BJ (cell line): ENCODE results near the gene ROR1. TPM values are rescaled to one million over a fixed set of nuclear protein-coding genes. Genes with fewer than 3 reads are reported as not detected.

Experiments used
- CTCF ChIA-PET: fragments of 350-600 bp; formaldehyde crosslinking; extraction: SDS; loops from one replicate; lab custom pipeline; 2021; ENCODE audit warnings: antibody characterized with exemption, inconsistent platforms; lab: Yijun Ruan, JAX
- POLR2A ChIA-PET: fragments of 300-600 bp; sonication (Branson Sonifier 250); formaldehyde crosslinking; extraction: SDS; loops from one replicate; lab custom pipeline; 2021; ENCODE audit warnings: antibody characterized with exemption; lab: Charles Lee
- DNase-seq: peaks from one replicate; pipeline ENCODE4 v3.0.0-alpha.2; 2011; ENCODE audit warnings: low read depth
- H3K27me3 ChIP-seq: 2 replicates; pipeline ENCODE4 v1.6.0; 2011; ENCODE audit warnings: low read length; ENCODE audit not compliant: control insufficient read depth, insufficient read depth
- H3K36me3 ChIP-seq: 2 replicates; pipeline ENCODE4 v1.5.1; 2011; ENCODE audit warnings: low read length; ENCODE audit not compliant: control insufficient read depth, insufficient read depth
- H3K4me3 ChIP-seq: 2 replicates; pipeline ENCODE4 v1.5.1; 2011; ENCODE audit warnings: low read depth, mild to moderate bottlenecking, control low read depth, low read length
- CTCF ChIP-seq: IDR thresholded peaks from 2 replicates; pipeline ENCODE4 v1.5.1; 2011; ENCODE audit warnings: low read depth, mild to moderate bottlenecking, control low read depth, inconsistent platforms, low read length, moderate library complexity; ENCODE audit not compliant: insufficient read depth
- polyA plus RNA-seq: library from polyadenylated mRNA; depleted of rRNA; stranded (reverse); fragments of >200 nt; gene quantifications from 2 replicates; pipeline ENCODE4 v1.2.3, GENCODE V29; 2011

The ROR1 gene
- polyA plus RNA-seq, 1 experiment = 4.6 TPM

GRCh38 chr1:64038965-64039364, 265.1 kb downstream of the ROR1 start:
- POLR2A ChIA-PET = no interaction called here
- no peak for DNase-seq

GRCh38 chr1:64039390-64039926, 265.6 kb downstream of the ROR1 start:
- Histone ChIP-seq H3K36me3 (no peaks in the 10 kb centered on the region), H3K4me3 (no peak overlapping the region), H3K27me3 (no peaks in the 10 kb centered on the region)
- TF ChIP-seq CTCF = no peak
- ChIA-PET POLR2A (no interaction called here), CTCF (interaction anchor here (1.2 to 1.9 kb wide), 3 partner anchors 9 to 105 kb away, joined by 4 to 9 read pairs (median 6); no protein-coding TSS in a partner anchor)
- DNase-seq = peak; percentile 95

More at GRCh38 chr1:64038965-64039364, 265.1 kb downstream of the ROR1 start:
- no peaks in the 10 kb centered on the region for H3K27me3 ChIP-seq
- TF ChIP-seq CTCF = no peak
- H3K36me3 ChIP-seq = no peaks in the 10 kb centered on the region
- CTCF ChIA-PET = interaction anchor here (1.5 to 1.9 kb wide), 2 partner anchors 9 to 99 kb away, joined by 4 to 9 read pairs; no protein-coding TSS in a partner anchor
- no peak overlapping the region for H3K4me3 ChIP-seq

GRCh38 chr1:64041371-64042131, 267.7 kb downstream of the ROR1 start:
- no peak for DNase-seq
- POLR2A ChIA-PET = no interaction called here
- H3K4me3 ChIP-seq = no peak overlapping the region
- CTCF ChIA-PET = interaction anchor here (1.5 to 1.8 kb wide), 2 partner anchors 96 to 205 kb away, joined by 3 to 6 read pairs; no protein-coding TSS in a partner anchor
- no peaks in the 10 kb centered on the region for H3K36me3 ChIP-seq
- no peak for TF ChIP-seq CTCF
- H3K27me3 ChIP-seq = no peaks in the 10 kb centered on the region

GRCh38 chr1:64042331-64043100, 268.7 kb downstream of the ROR1 start:
- POLR2A ChIA-PET = no interaction called here
- CTCF ChIA-PET = interaction anchor here (1.5 to 1.8 kb wide), 2 partner anchors 95 to 204 kb away, joined by 3 to 6 read pairs; no protein-coding TSS in a partner anchor
- Histone ChIP-seq H3K27me3 (no peaks in the 10 kb centered on the region), H3K36me3 (no peaks in the 10 kb centered on the region), H3K4me3 (no peak overlapping the region)
- peak; percentile 63 for DNase-seq
- no peak for TF ChIP-seq CTCF
